Activated CD4-positive, alpha-beta T cell treated with anti-CD3 and anti-CD28 coated beads for 48 hours (primary cell): ENCODE data around the gene XRCC6.

ENCODE experiments used
- DNase-seq: peaks from one replicate; pipeline ENCODE4 v3.0.0-alpha.2; 2020

The XRCC6 gene

GRCh38 chr22:41688365-41689211, 67.5 kb downstream of the XRCC6 start, which contains the start of gene SNU13:
SNU13 (minus strand) TSS chr22:41688867; CDS start chr22:41688796, 71 bp downstream.
- DNase-seq, result peak; percentile 95

GRCh38 chr22:41690476-41690875, 69.4 kb downstream of the XRCC6 start:
- no peak for DNase-seq

GRCh38 chr22:41695211-41695610, 74.1 kb downstream of the XRCC6 start:
- DNase-seq, result no peak

- DNase-seq, result no peak
Measured at GRCh38 chr22:41696703-41697102, 75.6 kb downstream of the XRCC6 start.

- DNase-seq, result peak; percentile 96
Measured at GRCh38 chr22:41697126-41697775, 76.2 kb downstream of the XRCC6 start.

DNA sequence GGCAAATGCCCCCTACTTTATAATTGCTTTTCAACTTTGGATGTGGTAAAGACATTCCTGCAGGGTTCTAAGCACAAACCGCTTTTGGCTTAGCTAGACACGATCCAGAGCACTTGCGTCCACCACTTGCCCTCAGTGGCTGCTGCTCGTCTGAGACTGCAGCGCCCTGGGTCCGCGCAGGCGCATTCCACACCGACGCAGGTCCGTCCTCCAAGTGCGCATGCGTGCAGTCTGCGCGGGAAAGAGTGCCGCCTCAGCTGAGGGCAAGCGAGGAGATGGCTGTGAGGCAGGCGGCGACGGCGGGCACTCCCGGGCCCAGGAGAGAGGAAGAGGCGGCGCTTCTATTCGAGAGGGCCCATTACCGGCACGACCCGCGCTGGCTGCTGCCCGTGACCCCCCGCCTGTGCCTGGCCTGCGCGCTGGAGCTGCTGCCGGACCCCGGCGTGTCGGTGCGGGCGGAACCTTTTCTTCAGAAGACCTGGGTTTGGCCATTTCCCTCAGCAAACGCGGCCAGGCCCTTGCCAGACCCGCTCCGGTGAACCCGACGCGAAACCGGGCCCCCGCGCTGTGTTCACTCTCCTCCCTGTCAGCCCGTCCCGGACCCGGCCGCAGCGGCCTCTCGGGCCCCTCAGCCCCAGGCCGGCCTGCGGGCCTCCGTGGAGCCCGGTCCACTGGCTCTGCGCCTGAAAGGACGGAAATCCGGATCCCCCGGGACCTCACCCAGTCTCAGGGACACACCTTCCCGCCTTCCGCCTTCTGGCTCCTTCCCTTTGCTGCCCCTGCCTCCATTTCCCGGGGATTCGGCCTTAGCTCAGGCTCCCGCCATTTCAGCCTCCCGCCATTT, 78.4 kb downstream of the XRCC6 start, which contains the start of gene MEI1:
Gene MEI1, plus strand, starts transcription at position 240 of the 844 bp plus-strand sequence. Its CDS starts 36 bp downstream, at position 276.
- peak; percentile 95 for DNase-seq

DNA sequence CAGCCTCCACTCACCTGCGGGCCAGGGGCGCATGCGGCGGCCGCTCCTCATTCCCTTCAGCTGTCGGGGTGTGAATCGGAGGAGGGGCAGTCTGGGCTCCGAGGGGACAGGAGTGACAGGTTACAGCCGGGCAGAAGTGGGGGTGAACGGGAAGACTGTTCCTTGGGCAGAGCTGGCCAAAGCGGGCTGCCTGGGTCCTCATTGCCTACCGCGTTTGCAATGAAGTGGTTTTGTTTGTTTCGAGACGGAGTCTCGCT, 78.9 kb downstream of the XRCC6 start:
- DNase-seq, result no peak

DNA sequence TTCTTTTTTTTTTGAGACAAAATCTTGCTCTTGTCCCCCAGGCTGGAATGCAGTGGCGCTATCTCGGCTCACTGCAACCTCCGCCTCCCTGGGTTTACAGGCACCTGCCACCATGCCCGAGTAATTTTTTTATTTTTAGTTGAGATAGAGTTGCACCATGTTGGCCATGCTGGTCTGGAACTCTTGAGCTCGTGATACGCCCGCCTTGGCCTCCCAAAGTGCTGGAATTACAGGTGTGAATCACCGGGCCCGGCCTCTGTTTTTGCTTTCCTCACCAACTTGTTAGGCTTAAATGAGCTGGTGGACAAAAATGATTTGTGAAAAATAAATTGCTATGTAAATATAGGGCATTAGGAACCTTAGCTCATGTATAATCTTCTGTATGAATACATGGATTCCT, 81.7 kb downstream of the XRCC6 start:
- DNase-seq, result no peak

DNA sequence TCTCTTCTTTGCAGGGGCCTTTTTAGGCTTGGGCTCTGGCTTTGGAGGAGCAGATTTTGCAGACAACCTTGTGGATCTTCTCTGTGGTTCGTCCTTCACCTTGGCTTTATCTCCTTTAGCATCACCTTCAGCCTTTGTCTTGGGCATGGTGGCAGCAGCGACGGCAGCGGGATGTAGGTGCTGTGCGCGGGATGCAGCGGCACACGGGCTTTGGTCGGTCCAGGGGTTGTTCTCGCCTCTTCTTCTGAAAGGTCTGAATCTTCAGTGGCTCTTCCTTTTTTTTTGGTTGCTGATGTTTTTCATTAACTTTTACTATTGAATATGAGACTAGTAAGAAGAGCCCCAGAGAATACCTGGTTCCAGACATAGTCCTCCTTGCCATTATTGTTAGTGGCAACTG, 88.2 kb downstream of the XRCC6 start:
- no peak for DNase-seq

- DNase-seq, result no peak
Measured at GRCh38 chr22:41713004-41713403, 91.9 kb downstream of the XRCC6 start.
